Thyroid gland (tissue), 4 donors: Measurements from ENCODE around the gene APLNR.

Source experiments
- POLR2A ChIP-seq, 2 donors: fragments of 450-650 bp; IDR thresholded peaks; one replicate each; pipeline ENCODE4 v1.6.1; 2017; ENCODE audit warnings: antibody characterized with exemption in 2 of 2, mild to moderate bottlenecking in 2 of 2, moderate library complexity in 1 of 2
- TF ChIP-seq, protein P1 (sequence below), 6 experiments: fragments of 200-600 bp in 3 of 6; fragments of 450-650 bp in 3 of 6; sonication (generic) in 3 of 6; IDR thresholded peaks; one replicate each; pipeline ENCODE4 v1.5.1; 2016 to 2019; ENCODE audit warnings: antibody characterized with exemption in 6 of 6, mild to moderate bottlenecking in 2 of 6, inconsistent platforms in 1 of 6, moderate library complexity in 1 of 6

DNA sequence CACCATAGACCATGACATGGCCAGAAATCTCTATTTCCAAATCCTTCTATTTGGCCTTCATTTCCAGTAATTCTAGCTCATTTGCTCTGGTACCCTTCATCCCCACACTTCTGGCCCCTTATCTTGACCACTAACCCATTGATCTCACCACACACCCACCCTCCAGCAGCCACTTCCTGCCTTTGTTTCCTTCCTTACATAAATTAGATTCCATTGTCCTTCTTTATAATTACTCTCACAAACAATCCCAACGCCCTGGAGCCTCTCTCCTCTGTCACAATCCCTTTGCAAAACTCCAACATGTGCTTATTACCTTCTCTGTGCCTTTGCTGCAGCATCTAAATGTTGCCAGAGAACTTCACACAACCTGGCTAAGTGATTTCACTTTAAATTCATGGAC lies 14.8 kb downstream of the APLNR start:
- TF ChIP-seq, protein P1, sequence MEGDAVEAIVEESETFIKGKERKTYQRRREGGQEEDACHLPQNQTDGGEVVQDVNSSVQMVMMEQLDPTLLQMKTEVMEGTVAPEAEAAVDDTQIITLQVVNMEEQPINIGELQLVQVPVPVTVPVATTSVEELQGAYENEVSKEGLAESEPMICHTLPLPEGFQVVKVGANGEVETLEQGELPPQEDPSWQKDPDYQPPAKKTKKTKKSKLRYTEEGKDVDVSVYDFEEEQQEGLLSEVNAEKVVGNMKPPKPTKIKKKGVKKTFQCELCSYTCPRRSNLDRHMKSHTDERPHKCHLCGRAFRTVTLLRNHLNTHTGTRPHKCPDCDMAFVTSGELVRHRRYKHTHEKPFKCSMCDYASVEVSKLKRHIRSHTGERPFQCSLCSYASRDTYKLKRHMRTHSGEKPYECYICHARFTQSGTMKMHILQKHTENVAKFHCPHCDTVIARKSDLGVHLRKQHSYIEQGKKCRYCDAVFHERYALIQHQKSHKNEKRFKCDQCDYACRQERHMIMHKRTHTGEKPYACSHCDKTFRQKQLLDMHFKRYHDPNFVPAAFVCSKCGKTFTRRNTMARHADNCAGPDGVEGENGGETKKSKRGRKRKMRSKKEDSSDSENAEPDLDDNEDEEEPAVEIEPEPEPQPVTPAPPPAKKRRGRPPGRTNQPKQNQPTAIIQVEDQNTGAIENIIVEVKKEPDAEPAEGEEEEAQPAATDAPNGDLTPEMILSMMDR (IDR thresholded peaks at IDR 0.05) = no peak
- TF ChIP-seq POLR2A (IDR thresholded peaks at IDR 0.05) = no peak
